Upper lobe of right lung (tissue), 1 donor: ENCODE measurements around the gene ACRBP. TPM values are rescaled to one million over a fixed set of nuclear protein-coding genes. Genes with fewer than 3 reads are reported as not detected.
A peak's percentile ranks its signal among the peaks of the same experiment; 100 is the strongest.

Experiments
- ATAC-seq: fragments of 200-7000 bp; cut with Tn5 transposase; one replicate; pipeline ENCODE4 v1.9.1; 2020; ENCODE audit warnings: mild to moderate bottlenecking, moderate library complexity
- DNase-seq: peaks from one replicate; pipeline ENCODE4 v3.0.0-alpha.2; 2020
- H3K27ac ChIP-seq: fragments of 200-600 bp; one replicate; pipeline ENCODE4 v1.8.0; 2022
- H3K27me3 ChIP-seq: fragments of 200-600 bp; one replicate; pipeline ENCODE4 v1.8.0; 2022; ENCODE audit warnings: mild to moderate bottlenecking
- H3K36me3 ChIP-seq: fragments of 200-600 bp; one replicate; pipeline ENCODE4 v1.8.0; 2022
- H3K4me1 ChIP-seq: fragments of 200-600 bp; one replicate; pipeline ENCODE4 v1.8.0; 2022
- H3K4me3 ChIP-seq: fragments of 200-600 bp; one replicate; pipeline ENCODE4 v1.8.0; 2022; ENCODE audit warnings: mild to moderate bottlenecking
- H3K9me3 ChIP-seq: fragments of 200-600 bp; one replicate; pipeline ENCODE4 v1.8.0; 2022
- intact Hi-C: fragments of 100-400 bp; cut with DNase I; formaldehyde crosslinking; loops from one replicate; pipeline ENCODE4 v1.11.0; 2022
- total RNA-seq: library from RNA; stranded (reverse); fragmentation: NEBNext Ultra II Directional; extraction: Animal tissue kit (Norgen Biotek cat#: 25700); gene quantifications from one replicate; pipeline ENCODE4 v1.2.1, GENCODE V29; 2021
- TF ChIP-seq, protein P1 (sequence below): fragments of 200-600 bp; IDR thresholded peaks from one replicate; pipeline ENCODE4 v1.8.0; 2022; ENCODE audit warnings: antibody characterized with exemption
- donor health status: DM: no; HTN: yes; CAD: no; lungs with severe emphysema.

Gene ACRBP
- total RNA-seq, 1 donor from 2014 or later, result 3.8 TPM

DNA sequence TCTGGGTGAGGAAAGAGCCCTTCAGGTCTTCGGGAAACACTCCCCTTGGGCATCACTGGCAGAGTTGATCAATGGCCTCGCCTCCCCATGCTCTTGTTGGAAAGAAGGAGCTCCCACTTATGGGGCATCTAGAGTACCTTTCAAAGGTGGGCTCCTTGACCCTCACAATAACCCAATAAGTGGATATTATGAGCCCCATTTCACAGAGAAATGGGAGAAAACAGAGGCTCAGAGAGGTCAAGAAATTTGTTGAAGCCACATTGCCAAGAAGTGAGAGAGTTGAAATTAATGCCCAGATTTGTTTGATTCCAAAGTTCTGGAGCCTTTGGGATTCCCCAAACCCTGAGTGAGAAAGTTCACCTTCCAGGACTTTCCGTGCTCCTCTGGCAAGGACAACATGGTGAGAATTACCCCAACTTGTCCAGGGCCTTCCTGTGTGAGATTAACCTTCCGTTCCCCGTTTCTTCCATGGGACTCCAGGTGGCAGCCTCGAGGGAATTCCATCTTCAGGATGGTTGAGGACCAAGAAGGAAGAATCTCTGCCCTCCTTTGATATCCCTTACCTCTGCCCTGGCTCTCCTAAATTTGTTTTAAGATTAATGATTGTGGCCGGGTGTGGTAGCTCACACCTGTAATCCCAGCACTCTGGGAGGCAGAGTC is 32.6 kb downstream of the ACRBP start:
- intact Hi-C loops, result no loop called here
- no peak for ATAC-seq

DNA sequence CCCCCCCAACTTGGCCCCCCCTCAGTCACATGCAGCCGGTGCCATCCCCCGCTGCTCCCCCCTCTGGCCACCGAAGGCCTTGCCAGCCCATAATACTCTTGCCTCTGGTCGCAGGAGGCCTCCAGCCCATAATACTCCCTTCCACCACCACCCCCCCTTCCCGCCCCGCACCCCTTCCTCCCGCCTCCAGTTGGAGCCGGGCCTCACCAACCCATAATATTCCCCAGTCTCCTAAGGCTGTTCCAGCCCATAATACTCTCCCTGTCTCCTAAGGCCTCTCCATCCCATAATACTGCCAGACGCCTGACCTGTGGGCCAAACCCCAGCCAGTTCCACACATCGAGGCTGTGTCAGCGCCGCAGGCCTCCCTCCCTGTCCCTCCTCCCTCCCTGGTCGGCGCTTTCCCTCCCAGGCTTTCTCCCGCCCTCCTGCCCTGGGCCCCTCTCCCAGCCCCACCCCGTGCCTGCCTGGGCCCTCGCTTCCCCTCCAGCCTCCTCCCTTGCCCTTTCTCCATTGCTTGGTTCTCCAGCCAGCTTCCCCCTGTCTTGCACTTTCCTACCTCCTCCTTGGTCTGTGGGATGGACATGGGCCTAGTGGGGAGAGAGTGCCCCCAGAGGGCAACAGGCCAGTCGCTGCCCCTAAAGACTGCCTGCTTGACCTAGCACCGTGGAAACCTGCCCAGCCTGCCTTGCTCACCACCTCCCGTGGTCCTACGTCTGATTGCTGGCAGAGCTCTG is 33.3 kb downstream of the ACRBP start:
- H3K4me3 ChIP-seq, result no peak overlapping the region
- H3K9me3 ChIP-seq, result no peaks in the 10 kb centered on the region
- H3K36me3 ChIP-seq, result no peaks in the 10 kb centered on the region
- H3K4me1 ChIP-seq, result peaks cover 33% of the 10 kb centered on the region
- no peaks in the 10 kb centered on the region for H3K27me3 ChIP-seq
- DNase-seq (peak; percentile 93), ATAC-seq (peak; percentile 86)
- TF ChIP-seq, protein P1, sequence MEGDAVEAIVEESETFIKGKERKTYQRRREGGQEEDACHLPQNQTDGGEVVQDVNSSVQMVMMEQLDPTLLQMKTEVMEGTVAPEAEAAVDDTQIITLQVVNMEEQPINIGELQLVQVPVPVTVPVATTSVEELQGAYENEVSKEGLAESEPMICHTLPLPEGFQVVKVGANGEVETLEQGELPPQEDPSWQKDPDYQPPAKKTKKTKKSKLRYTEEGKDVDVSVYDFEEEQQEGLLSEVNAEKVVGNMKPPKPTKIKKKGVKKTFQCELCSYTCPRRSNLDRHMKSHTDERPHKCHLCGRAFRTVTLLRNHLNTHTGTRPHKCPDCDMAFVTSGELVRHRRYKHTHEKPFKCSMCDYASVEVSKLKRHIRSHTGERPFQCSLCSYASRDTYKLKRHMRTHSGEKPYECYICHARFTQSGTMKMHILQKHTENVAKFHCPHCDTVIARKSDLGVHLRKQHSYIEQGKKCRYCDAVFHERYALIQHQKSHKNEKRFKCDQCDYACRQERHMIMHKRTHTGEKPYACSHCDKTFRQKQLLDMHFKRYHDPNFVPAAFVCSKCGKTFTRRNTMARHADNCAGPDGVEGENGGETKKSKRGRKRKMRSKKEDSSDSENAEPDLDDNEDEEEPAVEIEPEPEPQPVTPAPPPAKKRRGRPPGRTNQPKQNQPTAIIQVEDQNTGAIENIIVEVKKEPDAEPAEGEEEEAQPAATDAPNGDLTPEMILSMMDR, result no peak
- intact Hi-C loops, result no loop called here
- peak overlapping the region; percentile 88 for H3K27ac ChIP-seq

More for the DNA sequence above, 32.6 kb downstream of the ACRBP start:
- no peak for DNase-seq
- TF ChIP-seq, protein P1, result no peak
- H3K9me3 ChIP-seq, result no peaks in the 10 kb centered on the region
- H3K27ac ChIP-seq, result peak overlapping the region; percentile 88
- H3K36me3 ChIP-seq, result no peaks in the 10 kb centered on the region
- peaks cover 33% of the 10 kb centered on the region for H3K4me1 ChIP-seq
- no peak overlapping the region for H3K4me3 ChIP-seq
- no peaks in the 10 kb centered on the region for H3K27me3 ChIP-seq

DNA sequence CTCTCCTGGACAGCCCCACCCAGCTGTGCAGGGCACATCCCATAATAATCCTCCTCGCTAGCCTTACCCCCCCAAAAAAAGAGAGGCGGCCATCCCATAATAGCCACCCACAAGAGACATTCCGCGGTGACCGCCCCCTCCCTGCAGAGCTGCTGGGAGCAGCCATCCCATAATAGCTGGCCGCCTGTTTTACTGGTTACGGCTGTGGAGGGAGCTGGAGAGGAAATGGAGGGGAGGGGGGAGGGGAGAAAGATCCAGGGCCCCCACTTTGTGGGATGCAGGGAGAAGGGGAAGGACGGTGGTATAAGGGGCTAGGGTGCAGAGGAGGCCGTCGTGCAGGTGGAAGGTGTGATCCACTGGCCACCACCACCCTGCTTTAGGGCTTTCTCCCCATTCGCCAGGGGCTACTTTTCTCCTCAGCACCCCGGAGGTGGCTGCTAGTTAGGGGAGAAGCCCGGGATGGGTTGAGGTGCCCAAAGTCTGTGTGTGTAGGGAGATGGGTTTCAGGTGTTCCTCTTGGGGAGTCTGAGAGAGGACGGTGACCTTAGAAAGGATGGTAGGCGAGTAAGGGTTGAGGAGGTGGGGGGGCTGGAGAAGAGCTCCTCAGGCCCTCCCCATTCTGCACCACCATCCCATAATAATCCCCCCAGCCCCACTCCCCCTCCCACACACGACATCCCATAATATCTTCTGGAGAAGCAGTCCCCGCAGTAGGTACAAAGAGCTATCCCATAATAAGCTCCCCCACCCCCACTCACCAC is 34.0 kb downstream of the ACRBP start:
- TF ChIP-seq, protein P1, result no peak
- H3K27me3 ChIP-seq, result no peaks in the 10 kb centered on the region
- peak overlapping the region; percentile 92 for H3K27ac ChIP-seq
- peak; percentile 87 for DNase-seq
- intact Hi-C loops, result no loop called here
- H3K4me1 ChIP-seq, result peaks cover 29% of the 10 kb centered on the region
- H3K36me3 ChIP-seq, result no peaks in the 10 kb centered on the region
- peak; percentile 51 for ATAC-seq
- H3K9me3 ChIP-seq, result no peaks in the 10 kb centered on the region
- no peak overlapping the region for H3K4me3 ChIP-seq

DNA sequence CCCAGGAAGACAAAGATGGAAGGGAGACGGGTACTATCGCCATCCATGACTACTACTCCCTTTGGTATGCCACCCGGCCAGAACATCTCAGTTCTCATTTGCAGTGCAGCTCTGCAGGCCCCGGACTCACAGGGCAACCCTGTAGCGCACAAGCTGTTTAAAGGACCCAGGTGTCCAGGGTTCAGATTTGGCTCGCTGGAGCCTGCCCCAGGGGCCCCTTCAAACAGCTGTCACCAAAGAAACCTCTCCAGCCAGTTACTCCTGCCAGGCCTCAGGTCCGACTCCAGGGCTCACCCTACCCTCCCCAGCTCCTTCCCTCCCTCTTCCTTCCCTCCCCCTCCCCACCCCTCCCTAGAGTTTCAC is 34.6 kb downstream of the ACRBP start:
- intact Hi-C loops, result no loop called here
- Histone ChIP-seq H3K9me3 (no peaks in the 10 kb centered on the region), H3K4me1 (peaks cover 26% of the 10 kb centered on the region), H3K27me3 (no peaks in the 10 kb centered on the region), H3K4me3 (no peak overlapping the region), H3K36me3 (no peaks in the 10 kb centered on the region), H3K27ac (peak overlapping the region; percentile 92)
- DNase-seq (no peak), ATAC-seq (no peak)
- TF ChIP-seq, protein P1, result no peak

- H3K27me3 ChIP-seq, result no peaks in the 10 kb centered on the region
- H3K9me3 ChIP-seq, result no peaks in the 10 kb centered on the region
- DNase-seq, result no peak
- intact Hi-C loops, result no loop called here
- H3K27ac ChIP-seq, result peak overlapping the region; percentile 92
- TF ChIP-seq, protein P1, result no peak
- H3K4me1 ChIP-seq, result peaks cover 26% of the 10 kb centered on the region
- no peak overlapping the region for H3K4me3 ChIP-seq
- no peak for ATAC-seq
- no peaks in the 10 kb centered on the region for H3K36me3 ChIP-seq
Observed at GRCh38 chr12:6612247-6612646, 35.0 kb downstream of the ACRBP start.
